HepG2 (cell line): ENCODE measurements around the gene GUCY2D. TPM values are rescaled to one million over a fixed set of nuclear protein-coding genes. Genes with fewer than 3 reads are reported as not detected.
A peak's percentile ranks its signal among the peaks of the same experiment; 100 is the strongest.

Source experiments
- ATAC-seq: fragments of 200-7000 bp; cut with Tn5 transposase; 3 replicates; pipeline ENCODE4 v1.9.1; 2020; ENCODE audit warnings: mild to moderate bottlenecking, moderate library complexity
- BruUV-seq: library from RNA; stranded (reverse); fragments of 400-500 nt; replicated peaks from 2 replicates; lab custom pipeline; 2021; lab: Mats Ljungman, UMichigan
- CTCF ChIA-PET: fragments of 300-600 bp; formaldehyde crosslinking; extraction: SDS; loops from one replicate; lab custom pipeline; 2021; ENCODE audit warnings: low total read pairs, inconsistent platforms, low intra/inter-chr PET ratio; lab: Yijun Ruan, JAX
- POLR2A ChIA-PET: fragments of 350-600 bp; sonication (Branson Sonifier 250); formaldehyde crosslinking; loops from one replicate; lab custom pipeline; 2020; ENCODE audit warnings: antibody characterized with exemption, inconsistent platforms; lab: Yijun Ruan, JAX
- DNase-seq: peaks from one replicate; pipeline ENCODE4 v3.0.0-alpha.2; 2015; ENCODE audit warnings: low spot score
- FAIRE-seq: peaks from 3 replicates; lab custom pipeline; 2011; peaks lifted over from hg19 to GRCh38; lab: Jason Lieb, UNC
- H2AFZ ChIP-seq: one replicate; pipeline ENCODE4 v1.6.1; 2011; ENCODE audit warnings: low read length, inconsistent platforms
- H3K27ac ChIP-seq: fragments of 300-600 bp; 3 replicates; pipeline ENCODE4 v1.8.0; 2011; ENCODE audit warnings: mixed run types, mild to moderate bottlenecking, mixed read lengths, low read length, inconsistent platforms; ENCODE audit not compliant: insufficient read depth; ENCODE audit errors: extremely low read length
- H3K27me3 ChIP-seq, 2 experiments: fragments of 200-600 bp in 1 of 2; 2 replicates in 1 of 2; 3 replicates in 1 of 2; pipeline versions ENCODE4 v1.6.0 to v1.8.0; 2011; ENCODE audit warnings: low read length in 2 of 2, mild to moderate bottlenecking in 2 of 2, moderate library complexity in 2 of 2, inconsistent platforms in 1 of 2; ENCODE audit not compliant: insufficient read depth in 2 of 2, control insufficient read depth in 1 of 2
- H3K36me3 ChIP-seq, 2 experiments: fragments of 200-600 bp in 1 of 2; replicated peaks in 1 of 2; 2 replicates in 1 of 2; 3 replicates in 1 of 2; pipeline versions ENCODE4 v1.5.1 to v1.8.0; 2011; ENCODE audit warnings: low read length in 2 of 2, inconsistent platforms in 1 of 2; ENCODE audit not compliant: insufficient read depth in 2 of 2, control insufficient read depth in 1 of 2
- H3K4me1 ChIP-seq: 2 replicates; pipeline ENCODE4 v1.5.1; 2012; ENCODE audit warnings: low read length, inconsistent platforms; ENCODE audit not compliant: insufficient read depth
- H3K4me2 ChIP-seq: 2 replicates; pipeline ENCODE4 v1.6.0; 2011; ENCODE audit warnings: low read depth, low read length, inconsistent platforms
- H3K4me3 ChIP-seq, 3 experiments: fragments of 200-600 bp in 1 of 3; sonication (generic), shearing (Covaris generic) in 1 of 3; replicated peaks in 1 of 3; 2 replicates each; pipeline ENCODE4 v1.5.1; 2011 to 2016; ENCODE audit warnings: low read length in 3 of 3, inconsistent platforms in 2 of 3, low read depth in 2 of 3, mild to moderate bottlenecking in 2 of 3, control low read depth in 1 of 3, mixed read lengths in 1 of 3; ENCODE audit not compliant: insufficient read depth in 1 of 3
- H3K79me2 ChIP-seq: one replicate; pipeline ENCODE4 v1.6.1; 2011; ENCODE audit warnings: low read length, inconsistent platforms; ENCODE audit not compliant: insufficient read depth
- H3K9ac ChIP-seq: 2 replicates; pipeline ENCODE4 v1.6.0; 2011; ENCODE audit warnings: mild to moderate bottlenecking, low read depth, low read length, inconsistent platforms; ENCODE audit not compliant: insufficient read depth
- H3K9me3 ChIP-seq: 2 replicates; pipeline ENCODE4 v1.5.1; 2012; ENCODE audit warnings: mild to moderate bottlenecking, low read length
- H4K20me1 ChIP-seq: 2 replicates; pipeline ENCODE4 v1.6.0; 2011; ENCODE audit warnings: inconsistent platforms, mild to moderate bottlenecking, low read length, moderate library complexity; ENCODE audit not compliant: insufficient read depth
- CEBPB ChIP-seq: IDR thresholded peaks from 2 replicates; pipeline ENCODE4 v1.6.1; 2011; ENCODE audit warnings: low read depth, low read length, improper control_type of control experiment, borderline replicate concordance
- NKX3-1 ChIP-seq: sonication (generic); formaldehyde crosslinking; IDR thresholded peaks from 2 replicates; pipeline ENCODE4 v1.5.0; 2020; ENCODE audit warnings: missing genetic modification reagents
- REPIN1 ChIP-seq: sonication (generic); formaldehyde crosslinking; IDR thresholded peaks from 2 replicates; pipeline ENCODE4 v1.8.0; 2022; ENCODE audit warnings: missing genetic modification reagents, low read depth, mild to moderate bottlenecking, borderline replicate concordance
- SMARCE1 ChIP-seq: fragments of 450-650 bp; IDR thresholded peaks from 2 replicates; pipeline ENCODE4 v1.6.1; 2017; ENCODE audit warnings: borderline replicate concordance
- SRF ChIP-seq: IDR thresholded peaks from 2 replicates; pipeline ENCODE4 v1.6.1; 2011; ENCODE audit warnings: mild to moderate bottlenecking, low read depth, low read length, moderate library complexity
- U2AF2 ChIP-seq: fragments of 200-400 bp; formaldehyde crosslinking; IDR thresholded peaks from 2 replicates; pipeline ENCODE4 v1.6.1; 2017; ENCODE audit warnings: low read depth, mild to moderate bottlenecking, low read length
- ZFAT ChIP-seq: sonication (generic); formaldehyde crosslinking; conservative IDR thresholded peaks from 2 replicates; pipeline ENCODE4 v1.8.1; 2023; ENCODE audit warnings: missing genetic modification reagents, inconsistent platforms
- ZZZ3 ChIP-seq: sonication (generic); formaldehyde crosslinking; IDR thresholded peaks from 2 replicates; pipeline ENCODE4 v1.4.0; 2020; ENCODE audit warnings: missing genetic modification reagents, mild to moderate bottlenecking, borderline replicate concordance
- WGBS: methylation state at CpG from one replicate; pipeline ENCODE4 v1.1.6; 2017; ENCODE audit warnings: low lambda C conversion rate; 5-methylcytosine and 5-hydroxymethylcytosine counted together
- in situ Hi-C: cut with HindIII; loops from 2 replicates; pipeline ENCODE4 v1.10.0; 2017; ENCODE audit warnings: low pct_unique_long_range_greater_than_20kb; ENCODE audit not compliant: extremely low pct_ligation_motif_present
- intact Hi-C: fragments of 100-400 bp; cut with micrococcal nuclease; formaldehyde crosslinking; loops from one replicate; pipeline ENCODE4 v1.10.0; 2022; ENCODE audit not compliant: unreplicated experiment
- polyA plus RNA-seq, 8 experiments: library from polyadenylated mRNA; depleted of rRNA in 3 of 8; stranded (reverse) in 7 of 8; unstranded in 1 of 8; fragments of >200 nt; fragmentation: Illumina TruSeq in 4 of 8; extraction: Trizol in 4 of 8; gene quantifications; 2 replicates each; pipeline versions ENCODE4 v1.2.1 to v1.2.3, GENCODE V29; 2011 to 2016; ENCODE audit warnings: low read depth in 4 of 8, missing spikeins in 1 of 8, mixed read lengths in 1 of 8; ENCODE audit not compliant: insufficient read depth in 1 of 8
- total RNA-seq, 5 experiments: library from RNA; depleted of rRNA; stranded (reverse); fragments of >200 nt; fragmentation: Illumina TruSeq; extraction: Trizol; gene quantifications; 2 replicates each; pipeline ENCODE4 v1.2.3, GENCODE V29; 2016; ENCODE audit warnings: low read depth in 1 of 5
- TF ChIP-seq, protein P1 (sequence below): sonication (generic); formaldehyde crosslinking; IDR thresholded peaks from 2 replicates; pipeline ENCODE4 v1.5.0; 2020; ENCODE audit warnings: mild to moderate bottlenecking, missing genetic modification reagents, borderline replicate concordance

GUCY2D gene
- total and polyA plus RNA-seq, 2 of the 13 experiments (the other 11 are each of a cell fraction or from before 2014, with no cell fraction given), result not detected

DNA sequence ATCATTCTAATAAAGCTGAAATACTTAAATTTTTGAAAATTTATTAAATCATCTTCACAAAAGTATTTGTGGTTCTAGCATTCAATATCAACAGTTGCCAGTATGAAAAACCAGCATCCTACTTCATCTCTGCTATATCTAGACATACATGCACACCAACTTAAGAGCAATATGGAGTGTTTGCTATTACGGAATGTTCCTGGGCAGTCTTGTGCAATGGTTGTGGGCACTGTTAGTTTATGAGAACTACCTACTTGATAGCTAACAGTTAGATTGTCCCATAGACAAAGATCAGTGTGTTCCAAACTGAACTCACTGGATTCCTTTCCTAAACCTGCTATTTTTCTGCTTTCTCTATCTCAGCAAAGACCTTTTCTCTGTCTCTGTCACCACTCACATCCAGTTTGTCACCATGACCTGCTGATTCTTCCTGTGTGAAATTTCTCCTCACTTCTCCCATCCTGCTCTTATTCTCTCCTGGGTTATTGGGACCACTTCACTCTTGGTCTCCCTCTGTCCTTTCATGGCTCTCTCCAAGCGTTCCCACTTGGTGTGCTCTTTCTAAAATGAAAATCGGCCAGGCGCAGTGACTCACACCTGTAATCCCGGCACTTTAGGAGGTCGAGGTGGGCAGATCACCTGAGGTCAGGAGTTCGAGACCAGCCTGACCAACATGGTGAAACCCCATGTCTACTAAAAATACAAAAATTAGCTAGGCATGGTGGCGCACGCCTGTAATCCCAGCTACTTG lies 42.7 kb upstream of the GUCY2D start:
- Histone ChIP-seq H3K36me3 (no peaks in the 10 kb centered on the region), H3K79me2 (no peaks in the 10 kb centered on the region), H3K4me1 (no peaks in the 10 kb centered on the region), H3K4me3 (no peak overlapping the region), H3K27me3 (0 out of 5 replicates have a peak, but pooled peaks cover 0 to 7% of the 10 kb centered on the region in 2 experiments), H3K27ac (no peak overlapping the region), H3K9ac (no peak overlapping the region), H2AFZ (no peak overlapping the region), H4K20me1 (no peaks in the 10 kb centered on the region), H3K9me3 (no peaks in the 10 kb centered on the region), H3K4me2 (no peak overlapping the region)
- in situ Hi-C loops, result no loop called here
- 47% methylated on average over 9 of the region's 9 CpGs for WGBS
- DNase-seq (peak; percentile 8), FAIRE-seq (no peak), ATAC-seq (no peak)
- no TSS peak for BruUV-seq
- ChIA-PET CTCF (no interaction called here), POLR2A (no interaction called here)
- no peak for TF ChIP-seq SRF
- no peak for TF ChIP-seq ZFAT (CRISPR knock-in tag)
- TF ChIP-seq ZZZ3 (CRISPR knock-in tag), result no peak
- no peak for TF ChIP-seq SMARCE1
- no peak for TF ChIP-seq REPIN1 (CRISPR knock-in tag)
- TF ChIP-seq CEBPB, result peak; percentile 73
- no peak for TF ChIP-seq NKX3-1 (CRISPR knock-in tag)
- TF ChIP-seq, protein P1, sequence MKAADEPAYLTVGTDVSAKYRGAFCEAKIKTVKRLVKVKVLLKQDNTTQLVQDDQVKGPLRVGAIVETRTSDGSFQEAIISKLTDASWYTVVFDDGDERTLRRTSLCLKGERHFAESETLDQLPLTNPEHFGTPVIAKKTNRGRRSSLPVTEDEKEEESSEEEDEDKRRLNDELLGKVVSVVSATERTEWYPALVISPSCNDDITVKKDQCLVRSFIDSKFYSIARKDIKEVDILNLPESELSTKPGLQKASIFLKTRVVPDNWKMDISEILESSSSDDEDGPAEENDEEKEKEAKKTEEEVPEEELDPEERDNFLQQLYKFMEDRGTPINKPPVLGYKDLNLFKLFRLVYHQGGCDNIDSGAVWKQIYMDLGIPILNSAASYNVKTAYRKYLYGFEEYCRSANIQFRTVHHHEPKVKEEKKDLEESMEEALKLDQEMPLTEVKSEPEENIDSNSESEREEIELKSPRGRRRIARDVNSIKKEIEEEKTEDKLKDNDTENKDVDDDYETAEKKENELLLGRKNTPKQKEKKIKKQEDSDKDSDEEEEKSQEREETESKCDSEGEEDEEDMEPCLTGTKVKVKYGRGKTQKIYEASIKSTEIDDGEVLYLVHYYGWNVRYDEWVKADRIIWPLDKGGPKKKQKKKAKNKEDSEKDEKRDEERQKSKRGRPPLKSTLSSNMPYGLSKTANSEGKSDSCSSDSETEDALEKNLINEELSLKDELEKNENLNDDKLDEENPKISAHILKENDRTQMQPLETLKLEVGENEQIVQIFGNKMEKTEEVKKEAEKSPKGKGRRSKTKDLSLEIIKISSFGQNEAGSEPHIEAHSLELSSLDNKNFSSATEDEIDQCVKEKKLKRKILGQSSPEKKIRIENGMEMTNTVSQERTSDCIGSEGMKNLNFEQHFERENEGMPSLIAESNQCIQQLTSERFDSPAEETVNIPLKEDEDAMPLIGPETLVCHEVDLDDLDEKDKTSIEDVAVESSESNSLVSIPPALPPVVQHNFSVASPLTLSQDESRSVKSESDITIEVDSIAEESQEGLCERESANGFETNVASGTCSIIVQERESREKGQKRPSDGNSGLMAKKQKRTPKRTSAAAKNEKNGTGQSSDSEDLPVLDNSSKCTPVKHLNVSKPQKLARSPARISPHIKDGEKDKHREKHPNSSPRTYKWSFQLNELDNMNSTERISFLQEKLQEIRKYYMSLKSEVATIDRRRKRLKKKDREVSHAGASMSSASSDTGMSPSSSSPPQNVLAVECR (CRISPR knock-in tag), result no peak
- no peak for TF ChIP-seq U2AF2
- intact Hi-C loops, result no loop called here
